GM19438 (cell line): Measurements from ENCODE around the gene TMEM214.

Source experiments
- ATAC-seq: cut with Tn5 transposase; IDR thresholded peaks from one replicate; pipeline ENCODE4 v1.9.1; 2021; ENCODE audit warnings: low read depth; ENCODE audit not compliant: unreplicated experiment

The TMEM214 gene

GRCh38 chr2:27081984-27082772 lies 49.4 kb downstream of the TMEM214 start:
- ATAC-seq, result no peak

DNA sequence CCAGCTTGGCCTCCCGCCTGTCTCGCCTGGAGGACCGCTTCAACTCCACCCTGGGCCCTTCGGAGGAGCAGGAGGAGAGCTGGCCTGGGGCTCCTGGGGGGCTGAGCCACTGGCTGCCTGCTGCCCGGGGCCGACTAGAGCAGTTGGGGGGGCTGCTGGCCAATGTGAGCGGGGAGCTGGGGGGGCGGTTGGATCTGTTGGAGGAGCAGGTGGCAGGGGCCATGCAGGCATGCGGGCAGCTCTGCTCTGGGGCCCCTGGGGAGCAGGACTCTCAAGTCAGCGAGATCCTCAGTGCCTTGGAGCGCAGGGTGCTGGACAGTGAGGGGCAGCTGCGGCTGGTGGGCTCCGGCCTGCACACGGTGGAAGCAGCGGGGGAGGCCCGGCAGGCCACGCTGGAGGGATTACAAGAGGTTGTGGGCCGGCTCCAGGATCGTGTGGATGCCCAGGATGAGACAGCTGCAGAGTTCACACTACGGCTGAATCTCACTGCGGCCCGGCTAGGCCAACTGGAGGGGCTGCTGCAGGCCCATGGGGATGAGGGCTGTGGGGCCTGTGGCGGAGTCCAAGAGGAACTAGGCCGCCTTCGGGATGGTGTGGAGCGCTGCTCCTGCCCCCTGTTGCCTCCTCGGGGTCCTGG lies 50.1 kb downstream of the TMEM214 start:
- ATAC-seq, result no peak

DNA sequence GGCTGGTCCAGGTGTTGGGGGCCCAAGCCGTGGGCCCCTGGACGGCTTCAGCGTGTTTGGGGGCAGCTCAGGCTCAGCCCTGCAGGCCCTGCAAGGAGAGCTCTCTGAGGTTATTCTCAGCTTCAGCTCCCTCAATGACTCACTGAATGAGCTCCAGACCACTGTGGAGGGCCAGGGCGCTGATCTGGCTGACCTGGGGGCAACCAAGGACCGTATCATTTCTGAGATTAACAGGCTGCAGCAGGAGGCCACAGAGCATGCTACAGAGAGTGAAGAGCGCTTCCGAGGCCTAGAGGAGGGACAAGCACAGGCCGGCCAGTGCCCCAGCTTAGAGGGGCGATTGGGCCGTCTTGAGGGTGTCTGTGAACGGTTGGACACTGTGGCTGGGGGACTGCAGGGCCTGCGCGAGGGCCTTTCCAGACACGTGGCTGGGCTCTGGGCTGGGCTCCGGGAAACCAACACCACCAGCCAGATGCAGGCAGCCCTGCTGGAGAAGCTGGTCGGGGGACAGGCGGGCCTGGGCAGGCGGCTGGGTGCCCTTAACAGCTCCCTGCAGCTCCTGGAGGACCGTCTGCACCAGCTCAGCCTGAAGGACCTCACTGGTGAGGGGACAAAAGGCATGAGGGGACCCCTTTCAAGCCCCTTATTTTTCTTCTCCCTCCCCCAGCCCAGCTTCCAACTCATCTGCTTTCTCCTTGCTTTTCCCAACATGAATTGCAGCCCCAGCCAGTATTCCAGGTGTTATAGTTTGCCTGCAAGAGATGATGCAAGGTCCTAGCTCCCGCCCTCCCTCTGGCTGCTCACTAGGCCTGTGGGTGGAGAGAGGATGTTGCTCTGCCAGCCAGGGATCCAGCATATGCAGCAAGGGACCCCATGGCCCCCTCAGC lies 50.9 kb downstream of the TMEM214 start:
- ATAC-seq, result no peak

- no peak for ATAC-seq
Observed at GRCh38 chr2:27084297-27085061, 51.7 kb downstream of the TMEM214 start.

DNA sequence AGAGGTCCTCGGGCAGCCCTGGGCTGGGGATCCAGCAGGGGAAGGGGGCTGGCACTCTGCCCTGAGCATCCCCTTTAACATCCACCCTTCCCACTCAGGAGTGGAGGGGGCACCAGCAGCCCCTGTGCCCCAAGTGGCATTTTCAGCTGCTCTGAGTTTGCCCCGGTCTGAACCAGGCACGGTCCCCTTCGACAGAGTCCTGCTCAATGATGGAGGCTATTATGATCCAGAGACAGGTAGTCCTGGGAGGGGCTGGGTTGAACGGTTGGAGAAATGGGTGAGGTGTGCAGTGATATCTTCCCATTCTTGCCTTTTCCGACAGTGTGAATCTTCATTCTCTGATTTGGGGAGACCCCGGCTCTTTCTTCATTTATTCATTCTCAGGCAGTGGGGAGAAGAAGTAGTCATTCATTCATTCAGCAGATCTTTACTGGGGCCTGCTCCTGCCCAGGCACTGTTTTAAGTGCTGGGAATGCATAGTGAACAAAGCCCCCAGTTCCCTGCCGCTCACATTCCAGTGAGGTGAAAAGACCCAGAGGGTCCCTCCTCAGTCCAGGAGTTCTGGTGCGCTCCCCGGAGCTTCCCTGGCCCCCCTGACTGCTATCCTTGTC lies 52.4 kb downstream of the TMEM214 start:
- no peak for ATAC-seq

GRCh38 chr2:27085673-27086089 lies 52.9 kb downstream of the TMEM214 start:
- ATAC-seq, result peak; percentile 20

DNA sequence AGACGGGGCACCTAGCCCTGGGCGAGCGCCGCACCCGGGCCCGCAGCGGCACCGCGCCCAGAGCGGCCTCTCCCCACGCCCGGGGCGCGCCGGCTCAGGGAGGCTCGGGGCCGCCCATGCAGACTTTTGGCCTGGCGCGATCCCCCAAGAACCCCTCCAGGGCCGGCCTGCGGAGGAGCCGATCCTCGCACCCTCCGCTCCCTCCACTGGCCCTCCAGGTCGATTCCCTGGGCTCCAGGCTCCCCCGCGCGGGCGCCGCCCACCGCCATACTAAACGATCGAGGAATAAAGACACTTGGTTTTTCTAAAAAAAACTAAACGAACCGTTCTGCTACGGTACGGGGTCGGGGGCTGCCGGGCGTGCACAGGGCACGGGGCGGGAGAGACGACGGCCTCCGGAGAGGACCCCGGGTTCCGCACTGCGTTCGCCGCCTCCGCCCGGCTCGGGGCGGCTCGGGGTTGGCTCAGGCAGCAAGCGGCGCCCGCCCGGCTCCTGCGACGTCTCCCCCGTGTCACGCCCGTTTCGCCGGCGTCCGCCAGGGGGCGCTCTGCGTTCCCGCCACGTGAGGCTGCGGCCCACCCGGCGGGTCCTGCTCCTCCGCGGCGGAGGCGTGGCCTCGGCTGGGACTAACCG lies 53.4 kb downstream of the TMEM214 start:
- peak; percentile 69 for ATAC-seq

DNA sequence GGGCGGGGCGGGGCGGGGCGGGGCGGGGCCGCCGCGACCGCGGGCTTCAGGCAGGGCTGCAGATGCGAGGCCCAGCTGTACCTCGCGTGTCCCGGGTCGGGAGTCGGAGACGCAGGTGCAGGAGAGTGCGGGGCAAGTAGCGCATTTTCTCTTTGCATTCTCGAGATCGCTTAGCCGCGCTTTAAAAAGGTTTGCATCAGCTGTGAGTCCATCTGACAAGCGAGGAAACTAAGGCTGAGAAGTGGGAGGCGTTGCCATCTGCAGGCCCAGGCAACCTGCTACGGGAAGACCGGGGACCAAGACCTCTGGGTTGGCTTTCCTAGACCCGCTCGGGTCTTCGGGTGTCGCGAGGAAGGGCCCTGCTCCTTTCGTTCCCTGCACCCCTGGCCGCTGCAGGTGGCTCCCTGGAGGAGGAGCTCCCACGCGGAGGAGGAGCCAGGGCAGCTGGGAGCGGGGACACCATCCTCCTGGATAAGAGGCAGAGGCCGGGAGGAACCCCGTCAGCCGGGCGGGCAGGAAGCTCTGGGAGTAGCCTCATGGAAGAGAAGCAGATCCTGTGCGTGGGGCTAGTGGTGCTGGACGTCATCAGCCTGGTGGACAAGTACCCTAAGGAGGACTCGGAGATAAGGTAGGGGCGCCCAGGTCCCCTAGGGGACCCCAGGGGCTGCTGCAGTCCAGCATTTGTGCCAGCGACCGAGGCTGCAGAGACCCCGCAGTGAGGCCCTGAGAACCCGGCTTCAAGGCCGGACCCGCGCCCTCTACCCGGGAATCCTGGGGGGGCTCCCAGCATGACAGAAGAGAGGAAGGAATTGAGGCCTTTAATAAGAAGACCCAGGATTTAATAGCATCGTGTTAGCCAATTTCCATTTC lies 54.2 kb downstream of the TMEM214 start, which contains the start of gene KHK:
Gene KHK, plus strand, starts transcription at position 49 of the 870 bp plus-strand sequence. Its CDS starts 488 bp downstream, at position 537.
- peak; percentile 20 for ATAC-seq

GRCh38 chr2:27087823-27088410 lies 55.2 kb downstream of the TMEM214 start:
- no peak for ATAC-seq

DNA sequence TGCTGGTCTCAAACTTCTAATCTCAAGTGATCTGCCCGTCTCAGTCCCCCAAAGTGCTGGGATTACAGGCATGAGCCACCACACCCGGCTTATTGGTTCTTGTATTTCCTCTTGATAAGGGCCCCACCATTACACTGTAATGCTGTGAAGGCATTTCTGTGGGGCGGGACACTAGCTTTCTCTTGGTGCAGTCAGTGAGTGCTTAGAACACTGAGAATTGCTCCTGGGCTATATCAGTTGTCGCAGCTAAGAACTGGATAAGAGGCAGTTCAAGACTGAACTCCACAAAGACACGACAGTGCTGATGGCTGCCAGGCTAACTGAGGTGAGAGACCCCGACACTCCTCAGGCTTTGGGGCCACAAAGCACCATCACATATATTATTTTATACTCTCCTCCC lies 55.9 kb downstream of the TMEM214 start:
- no peak for ATAC-seq

DNA sequence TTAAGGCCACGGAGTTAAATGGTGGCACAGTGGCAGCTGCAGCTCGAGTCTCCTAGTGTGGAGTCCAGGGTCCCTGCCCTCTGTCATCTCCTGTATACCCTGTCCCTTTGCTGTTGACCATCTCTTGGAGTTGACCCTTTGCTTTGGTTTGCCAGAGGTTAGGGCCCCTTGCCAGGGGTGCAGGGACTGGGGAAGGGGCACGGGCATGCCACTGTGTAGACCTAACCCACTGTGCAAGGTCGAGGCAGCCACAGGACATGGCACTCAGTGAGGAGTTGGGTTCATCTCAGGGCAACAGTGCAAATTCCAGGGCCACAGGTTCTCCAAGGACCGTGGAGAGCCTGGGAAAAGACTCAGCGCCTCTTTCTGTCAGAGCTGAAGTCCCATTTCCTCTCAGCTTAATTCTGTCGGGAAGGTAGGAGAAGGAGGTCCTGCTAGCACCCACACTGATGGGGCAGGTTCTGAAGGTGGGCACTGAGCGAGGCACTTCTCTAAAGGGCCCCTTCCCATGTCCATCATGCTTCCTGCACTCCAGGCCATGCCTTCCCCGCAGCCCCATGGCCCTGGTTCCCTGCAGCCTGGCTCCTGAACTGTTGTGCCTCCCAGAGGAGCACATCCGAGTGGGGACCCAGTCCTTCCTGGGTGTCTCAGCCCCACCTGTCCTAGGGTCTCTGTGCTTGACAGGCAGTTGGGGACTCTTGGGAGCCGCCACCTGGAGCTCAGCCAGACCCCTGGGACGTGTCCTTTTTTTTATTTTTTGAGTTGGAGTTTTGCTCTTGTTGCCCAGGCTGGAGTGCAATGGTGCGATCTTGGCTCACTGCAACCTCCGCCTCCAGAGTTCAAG lies 56.6 kb downstream of the TMEM214 start:
- ATAC-seq, result no peak
